GM12874 (cell line): ENCODE results near the gene ZNF106.

Source experiments
- TF ChIP-seq, protein P1 (sequence below): IDR thresholded peaks from 2 replicates; pipeline ENCODE4 v1.5.1; 2011; ENCODE audit warnings: low read depth, mild to moderate bottlenecking, control low read depth, low read length, moderate library complexity; ENCODE audit not compliant: insufficient read depth

Gene ZNF106

GRCh38 chr15:42450425-42450790 is 40.5 kb downstream of the ZNF106 start:
- TF ChIP-seq, protein P1, sequence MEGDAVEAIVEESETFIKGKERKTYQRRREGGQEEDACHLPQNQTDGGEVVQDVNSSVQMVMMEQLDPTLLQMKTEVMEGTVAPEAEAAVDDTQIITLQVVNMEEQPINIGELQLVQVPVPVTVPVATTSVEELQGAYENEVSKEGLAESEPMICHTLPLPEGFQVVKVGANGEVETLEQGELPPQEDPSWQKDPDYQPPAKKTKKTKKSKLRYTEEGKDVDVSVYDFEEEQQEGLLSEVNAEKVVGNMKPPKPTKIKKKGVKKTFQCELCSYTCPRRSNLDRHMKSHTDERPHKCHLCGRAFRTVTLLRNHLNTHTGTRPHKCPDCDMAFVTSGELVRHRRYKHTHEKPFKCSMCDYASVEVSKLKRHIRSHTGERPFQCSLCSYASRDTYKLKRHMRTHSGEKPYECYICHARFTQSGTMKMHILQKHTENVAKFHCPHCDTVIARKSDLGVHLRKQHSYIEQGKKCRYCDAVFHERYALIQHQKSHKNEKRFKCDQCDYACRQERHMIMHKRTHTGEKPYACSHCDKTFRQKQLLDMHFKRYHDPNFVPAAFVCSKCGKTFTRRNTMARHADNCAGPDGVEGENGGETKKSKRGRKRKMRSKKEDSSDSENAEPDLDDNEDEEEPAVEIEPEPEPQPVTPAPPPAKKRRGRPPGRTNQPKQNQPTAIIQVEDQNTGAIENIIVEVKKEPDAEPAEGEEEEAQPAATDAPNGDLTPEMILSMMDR, result no peak

- TF ChIP-seq, protein P1, result no peak
These were observed 41.0 kb downstream of the ZNF106 start for GRCh38 chr15:42449770-42450424.

- TF ChIP-seq, protein P1, result no peak
These were observed 42.7 kb downstream of the ZNF106 start for GRCh38 chr15:42448281-42448680.

GRCh38 chr15:42447599-42447998 is 43.3 kb downstream of the ZNF106 start:
- TF ChIP-seq, protein P1, result no peak

GRCh38 chr15:42445551-42445950 is 45.4 kb downstream of the ZNF106 start:
- TF ChIP-seq, protein P1, result no peak

DNA sequence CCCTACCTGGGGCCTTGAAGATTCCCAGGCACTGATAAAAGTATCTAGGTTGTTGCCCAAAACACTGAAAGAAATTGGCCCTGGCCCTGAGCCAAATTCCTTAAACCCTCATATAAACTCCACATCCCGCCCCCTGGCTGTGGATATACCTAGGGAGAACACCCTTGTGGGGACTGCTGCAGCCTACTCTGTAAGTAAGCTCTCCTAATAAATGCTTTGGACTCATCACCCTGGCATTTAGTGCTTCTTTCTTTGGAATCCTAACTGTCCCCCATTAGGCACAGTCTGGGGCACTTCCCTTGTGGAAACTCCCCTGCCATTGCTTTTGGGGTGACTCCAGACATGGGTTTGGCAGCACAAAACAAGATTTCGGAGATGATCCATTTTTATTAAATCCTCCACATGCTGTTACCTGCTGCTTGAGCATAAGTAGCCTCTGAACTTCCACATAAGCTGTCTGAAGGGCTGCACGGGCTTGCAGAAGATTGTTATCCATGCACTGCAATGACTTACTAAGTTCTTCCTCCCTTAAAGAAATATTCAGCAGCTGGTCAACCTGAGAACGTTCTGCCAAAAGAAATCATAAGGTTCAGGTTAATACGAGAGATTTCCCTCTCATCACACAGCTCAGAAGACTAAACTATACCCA is 46.4 kb downstream of the ZNF106 start:
- TF ChIP-seq, protein P1, result no peak

- TF ChIP-seq, protein P1, result no peak
These were observed 63.3 kb downstream of the ZNF106 start for GRCh38 chr15:42427429-42428223.
